Measurements from ENCODE around the gene IFITM10.

- TF ChIP-seq EZH2 (IDR thresholded peaks at IDR 0.05; ENCODE audit: low read length, missing control alignments) (no peak), CTCF (conservative IDR thresholded peaks at IDR 0.05 in 1 of 2, IDR thresholded peaks at IDR 0.05 in 1 of 2; ENCODE audit: low read depth in 1 of 2, low read length in 2 of 2) (no peak)
These were observed 19.7 kb upstream of the IFITM10 start for GRCh38 chr11:1770061-1770460.

All from fibroblast of lung (primary cell).